CD14-positive monocyte (primary cell): Measurements from ENCODE around the gene LARP1. TPM values are rescaled to one million over a fixed set of nuclear protein-coding genes. Genes with fewer than 3 reads are reported as not detected.

Experiments used
- DNase-seq, 3 donors: peaks; one replicate each; pipeline ENCODE4 v3.0.0-alpha.2; 2011 to 2022
- H2AFZ ChIP-seq: 2 replicates; pipeline ENCODE4 v1.6.0; 2012; ENCODE audit warnings: mild to moderate bottlenecking, low read depth, low read length, inconsistent platforms; ENCODE audit not compliant: insufficient read depth, poor library complexity, severe bottlenecking
- H3K27ac ChIP-seq, 2 donors: 1 replicate in 1 of 2; 2 replicates in 1 of 2; pipeline ENCODE4 v1.5.1; 2012 to 2013; ENCODE audit warnings: low read length in 2 of 2, control low read depth in 1 of 2, inconsistent platforms in 1 of 2, low read depth in 1 of 2, mild to moderate bottlenecking in 1 of 2
- H3K27me3 ChIP-seq, 2 donors: one replicate each; pipeline versions ENCODE4 v1.6.0 to v1.6.1; 2011 to 2013; ENCODE audit warnings: low read length in 2 of 2; ENCODE audit not compliant: control insufficient read depth in 2 of 2, insufficient read depth in 2 of 2
- H3K36me3 ChIP-seq, 2 donors: replicated peaks in 1 of 2; 1 replicate in 1 of 2; 2 replicates in 1 of 2; pipeline versions ENCODE4 v1.5.1 to v1.6.1; 2012 to 2013; ENCODE audit warnings: low read length in 2 of 2, control low read depth in 1 of 2, inconsistent platforms in 1 of 2, mild to moderate bottlenecking in 1 of 2; ENCODE audit not compliant: insufficient read depth in 2 of 2, control insufficient read depth in 1 of 2
- H3K4me1 ChIP-seq, 2 donors: 1 replicate in 1 of 2; 2 replicates in 1 of 2; pipeline versions ENCODE4 v1.5.1 to v1.6.1; 2012 to 2013; ENCODE audit warnings: low read length in 2 of 2, control low read depth in 1 of 2, inconsistent platforms in 1 of 2, mild to moderate bottlenecking in 1 of 2, moderate library complexity in 1 of 2; ENCODE audit not compliant: insufficient read depth in 2 of 2, control insufficient read depth in 1 of 2
- H3K4me2 ChIP-seq: replicated peaks from 2 replicates; pipeline ENCODE3; 2012; ENCODE audit warnings: low read length, moderate library complexity, mild to moderate bottlenecking; ENCODE audit not compliant: poor library complexity, severe bottlenecking; ENCODE audit errors: extremely low read depth
- H3K4me3 ChIP-seq, 3 experiments: fragments of 200-600 bp in 1 of 3; sonication (generic) in 1 of 3; replicated peaks in 1 of 3; 1 replicate in 2 of 3; 2 replicates in 1 of 3; pipeline ENCODE4 v1.5.1; 2011 to 2013; ENCODE audit warnings: low read length in 3 of 3, mild to moderate bottlenecking in 3 of 3, control low read depth in 2 of 3, low read depth in 2 of 3, inconsistent platforms in 1 of 3, moderate library complexity in 1 of 3
- H3K79me2 ChIP-seq: 2 replicates; pipeline ENCODE4 v1.6.0; 2012; ENCODE audit warnings: mild to moderate bottlenecking, control low read depth, inconsistent platforms, low read length, moderate library complexity; ENCODE audit not compliant: insufficient read depth
- H3K9ac ChIP-seq: 2 replicates; pipeline ENCODE4 v1.6.0; 2017; ENCODE audit warnings: low read length, mild to moderate bottlenecking; ENCODE audit not compliant: insufficient read depth, poor library complexity, severe bottlenecking
- H3K9me3 ChIP-seq, 2 donors: replicated peaks in 1 of 2; 1 replicate in 1 of 2; 2 replicates in 1 of 2; pipeline versions ENCODE4 v1.5.1 to v1.6.1; 2012 to 2013; ENCODE audit warnings: low read length in 2 of 2, control low read depth in 1 of 2; ENCODE audit not compliant: control insufficient read depth in 1 of 2, insufficient read depth in 1 of 2
- H4K20me1 ChIP-seq: 2 replicates; pipeline ENCODE4 v1.6.0; 2012; ENCODE audit warnings: mild to moderate bottlenecking, low read length, control low read depth, moderate library complexity; ENCODE audit not compliant: insufficient read depth
- H3K27ac Mint-ChIP-seq, 7 donors: one replicate each; pipeline ENCODE4 v1.8.0; 2020; ENCODE audit warnings: mild to moderate bottlenecking in 7 of 7, mixed read lengths in 7 of 7, moderate library complexity in 6 of 7, inconsistent platforms in 2 of 7
- H3K27me3 Mint-ChIP-seq, 3 donors: one replicate each; pipeline ENCODE4 v1.8.0; 2021 to 2022; ENCODE audit warnings: low read depth in 3 of 3, mild to moderate bottlenecking in 3 of 3, mixed read lengths in 3 of 3, moderate library complexity in 3 of 3, inconsistent platforms in 1 of 3
- H3K36me3 Mint-ChIP-seq, 2 donors: one replicate each; pipeline ENCODE4 v1.8.0; 2020; ENCODE audit warnings: mixed read lengths in 2 of 2, inconsistent platforms in 1 of 2, mild to moderate bottlenecking in 1 of 2
- H3K4me1 Mint-ChIP-seq: one replicate; pipeline ENCODE4 v1.8.0; 2020; ENCODE audit warnings: mild to moderate bottlenecking, mixed read lengths
- H3K4me3 Mint-ChIP-seq, 2 donors: one replicate each; pipeline ENCODE4 v1.8.0; 2020; ENCODE audit warnings: mild to moderate bottlenecking in 2 of 2, mixed read lengths in 2 of 2, moderate library complexity in 1 of 2
- H3K9me3 Mint-ChIP-seq, 7 donors: one replicate each; pipeline ENCODE4 v1.8.0; 2020 to 2022; ENCODE audit warnings: mixed read lengths in 7 of 7, mild to moderate bottlenecking in 6 of 7, moderate library complexity in 6 of 7, inconsistent platforms in 2 of 7
- WGBS: methylation state at CpG from one replicate; pipeline ENCODE4 v1.1.5; 2013; ENCODE audit warnings: missing lambda C conversion rate; ENCODE audit not compliant: insufficient coverage; 5-methylcytosine and 5-hydroxymethylcytosine counted together
- intact Hi-C, 2 donors: fragments of 100-400 bp; cut with micrococcal nuclease; formaldehyde crosslinking; loops; one replicate each; pipeline versions ENCODE4 v1.15.0 to v1.15.1; 2023
- polyA plus RNA-seq, 3 donors: library from polyadenylated mRNA; depleted of rRNA in 1 of 3; unstranded in 2 of 3; stranded (reverse) in 1 of 3; fragments of 300-500 nt in 2 of 3; fragments of >200 nt in 1 of 3; fragmentation: Illumina TruSeq in 2 of 3; gene quantifications; 1 replicate in 2 of 3; 2 replicates in 1 of 3; pipeline ENCODE4 v1.2.3, GENCODE V29; 2012 to 2021
- TF ChIP-seq, protein P1 (sequence below): fragments of 200-600 bp; IDR thresholded peaks from one replicate; pipeline ENCODE4 v1.8.0; 2022; ENCODE audit warnings: antibody characterized with exemption, mild to moderate bottlenecking

Gene LARP1
- polyA plus RNA-seq, 3 donors: 4.7 to 55.0 (median 5.8) TPM

DNA sequence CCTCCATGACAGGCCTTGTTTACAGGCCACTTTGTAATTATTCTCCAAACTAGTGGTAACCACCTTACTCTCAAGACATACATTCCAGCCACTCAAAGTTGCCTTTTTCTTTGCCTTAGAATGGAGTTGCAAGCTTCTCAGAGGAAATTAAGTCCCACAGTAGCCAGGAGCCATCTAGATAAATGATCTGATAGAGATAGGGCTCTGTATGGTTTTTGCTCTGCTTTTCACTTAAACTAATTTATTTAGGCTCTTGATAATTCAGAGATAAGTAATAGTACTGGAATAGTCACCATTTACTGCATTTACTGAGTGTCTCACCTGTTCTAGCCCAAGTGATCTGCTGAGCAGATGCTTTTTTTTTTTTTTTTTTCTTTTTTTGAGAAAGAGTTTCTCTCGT, 7.5 kb downstream of the LARP1 start:
- Mint-ChIP-seq H3K36me3 (peaks cover 4 to 10% of the 10 kb centered on the region in 2 donors), H3K27me3 (peaks cover 0 to 3% (median 0%) of the 10 kb centered on the region in 3 donors), H3K4me1 (peaks cover 76% of the 10 kb centered on the region), H3K4me3 (no peak overlapping the region), H3K27ac (peak overlapping the region in 3 of 7 donors; percentile 57 to 77 (median 73)), H3K9me3 (no peaks in the 10 kb centered on the region)
- Histone ChIP-seq H3K27me3 (no peaks in the 10 kb centered on the region), H3K4me2 (no peak overlapping the region), H3K4me1 (peaks cover 48 to 64% of the 10 kb centered on the region in 2 donors), H4K20me1 (peaks cover 99% of the 10 kb centered on the region), H3K9ac (no peak overlapping the region), H3K9me3 (no peaks in the 10 kb centered on the region), H3K4me3 (no peak overlapping the region), H2AFZ (no peak overlapping the region), H3K79me2 (peaks cover 100% of the 10 kb centered on the region), H3K36me3 (no peaks in the 10 kb centered on the region), H3K27ac (peak overlapping the region in 1 of 2 donors; percentile 61)
- no CpG with 5 or more reads among the region's 1 CpG for WGBS
- intact Hi-C loops: no loop called here
- no peak for DNase-seq
- TF ChIP-seq, protein P1, sequence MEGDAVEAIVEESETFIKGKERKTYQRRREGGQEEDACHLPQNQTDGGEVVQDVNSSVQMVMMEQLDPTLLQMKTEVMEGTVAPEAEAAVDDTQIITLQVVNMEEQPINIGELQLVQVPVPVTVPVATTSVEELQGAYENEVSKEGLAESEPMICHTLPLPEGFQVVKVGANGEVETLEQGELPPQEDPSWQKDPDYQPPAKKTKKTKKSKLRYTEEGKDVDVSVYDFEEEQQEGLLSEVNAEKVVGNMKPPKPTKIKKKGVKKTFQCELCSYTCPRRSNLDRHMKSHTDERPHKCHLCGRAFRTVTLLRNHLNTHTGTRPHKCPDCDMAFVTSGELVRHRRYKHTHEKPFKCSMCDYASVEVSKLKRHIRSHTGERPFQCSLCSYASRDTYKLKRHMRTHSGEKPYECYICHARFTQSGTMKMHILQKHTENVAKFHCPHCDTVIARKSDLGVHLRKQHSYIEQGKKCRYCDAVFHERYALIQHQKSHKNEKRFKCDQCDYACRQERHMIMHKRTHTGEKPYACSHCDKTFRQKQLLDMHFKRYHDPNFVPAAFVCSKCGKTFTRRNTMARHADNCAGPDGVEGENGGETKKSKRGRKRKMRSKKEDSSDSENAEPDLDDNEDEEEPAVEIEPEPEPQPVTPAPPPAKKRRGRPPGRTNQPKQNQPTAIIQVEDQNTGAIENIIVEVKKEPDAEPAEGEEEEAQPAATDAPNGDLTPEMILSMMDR: no peak

GRCh38 chr5:154764967-154765366, 9.8 kb downstream of the LARP1 start:
- Histone ChIP-seq H3K4me3 (no peak overlapping the region), H3K79me2 (peaks cover 100% of the 10 kb centered on the region), H3K27ac (peak overlapping the region in 1 of 2 donors; percentile 58), H3K36me3 (no peaks in the 10 kb centered on the region), H3K27me3 (no peaks in the 10 kb centered on the region), H3K9ac (no peak overlapping the region), H3K9me3 (no peaks in the 10 kb centered on the region), H3K4me2 (no peak overlapping the region), H3K4me1 (peaks cover 45 to 57% of the 10 kb centered on the region in 2 donors), H2AFZ (no peak overlapping the region), H4K20me1 (peaks cover 98% of the 10 kb centered on the region)
- intact Hi-C loops: loop anchor here in 1 of 2 donors (5.0 kb wide), 1 partner anchor 42 kb away; no protein-coding TSS in a partner anchor
- H3K4me1 Mint-ChIP-seq: peaks cover 72% of the 10 kb centered on the region
- TF ChIP-seq, protein P1: no peak
- H3K27me3 Mint-ChIP-seq: peaks cover 0 to 5% (median 0%) of the 10 kb centered on the region in 3 donors
- no peak overlapping the region for H3K4me3 Mint-ChIP-seq
- peak overlapping the region in 6 of 7 donors; percentile 0 to 85 (median 38) for H3K27ac Mint-ChIP-seq
- no peaks in the 10 kb centered on the region for H3K9me3 Mint-ChIP-seq
- 85% methylated on average over 2 of the region's 3 CpGs for WGBS
- peaks cover 4 to 10% of the 10 kb centered on the region in 2 donors for H3K36me3 Mint-ChIP-seq
- no peak for DNase-seq
